ENCODE measurements around the gene SCAF4. TPM values are rescaled to one million over a fixed set of nuclear protein-coding genes. Genes with fewer than 3 reads are reported as not detected.
"Not testable (repeated sequence)": the region's sequence is repeated elsewhere in the genome, so short reads cannot be mapped to it uniquely, and the experiment has no call there.

Gene SCAF4
- total RNA-seq, 1 donor from 2014 or later, result 2.8 TPM

GRCh38 chr21:31741116-31741515, 9.2 kb upstream of the SCAF4 start:
- no peak for DNase-seq (ENCODE audit: low read depth, low spot score)

- not testable (repeated sequence) for DNase-seq (ENCODE audit: low read depth, low spot score)
Observed at GRCh38 chr21:31737586-31738397, 5.9 kb upstream of the SCAF4 start.

- no peak for DNase-seq (ENCODE audit: low read depth, low spot score)
Observed at GRCh38 chr21:31735511-31735992, 3.6 kb upstream of the SCAF4 start.

- DNase-seq (ENCODE audit: low read depth, low spot score), result no peak
Observed at GRCh38 chr21:31733551-31734149, 1.7 kb upstream of the SCAF4 start.

- DNase-seq (ENCODE audit: low read depth, low spot score), result no peak
Observed at GRCh38 chr21:31732597-31733550, 956 bp upstream of the SCAF4 start.

- DNase-seq (ENCODE audit: low read depth, low spot score), result no peak
Observed at GRCh38 chr21:31731056-31731856, 662 bp downstream of the SCAF4 start.

- DNase-seq (ENCODE audit: low read depth, low spot score), result no peak
Observed at GRCh38 chr21:31730712-31731055, 1.2 kb downstream of the SCAF4 start.

- DNase-seq (ENCODE audit: low read depth, low spot score), result no peak
Observed at GRCh38 chr21:31729622-31730343, 2.1 kb downstream of the SCAF4 start.

GRCh38 chr21:31728952-31729351, 3.0 kb downstream of the SCAF4 start:
- no peak for DNase-seq (ENCODE audit: low read depth, low spot score)

- DNase-seq (ENCODE audit: low read depth, low spot score), result no peak
Observed at GRCh38 chr21:31728191-31728590, 3.7 kb downstream of the SCAF4 start.

- no peak for DNase-seq (ENCODE audit: low read depth, low spot score)
Observed at GRCh38 chr21:31727181-31727580, 4.7 kb downstream of the SCAF4 start.

GRCh38 chr21:31726407-31726806, 5.5 kb downstream of the SCAF4 start:
- no peak for DNase-seq (ENCODE audit: low read depth, low spot score)

- no peak for DNase-seq (ENCODE audit: low read depth, low spot score)
Observed at GRCh38 chr21:31725202-31725839, 6.6 kb downstream of the SCAF4 start.

GRCh38 chr21:31724552-31724951, 7.4 kb downstream of the SCAF4 start:
- DNase-seq (ENCODE audit: low read depth, low spot score), result no peak

- DNase-seq (ENCODE audit: low read depth, low spot score), result no peak
Observed at GRCh38 chr21:31721381-31721780, 10.5 kb downstream of the SCAF4 start.

GRCh38 chr21:31720739-31721138, 11.2 kb downstream of the SCAF4 start:
- no peak for DNase-seq (ENCODE audit: low read depth, low spot score)

- DNase-seq (ENCODE audit: low read depth, low spot score), result no peak
Observed at GRCh38 chr21:31720330-31720729, 11.6 kb downstream of the SCAF4 start.

GRCh38 chr21:31716106-31716505, 15.8 kb downstream of the SCAF4 start:
- DNase-seq (ENCODE audit: low read depth, low spot score), result no peak

- no peak for DNase-seq (ENCODE audit: low read depth, low spot score)
Observed at GRCh38 chr21:31714741-31715365, 17.1 kb downstream of the SCAF4 start.
